Measurements from ENCODE around the gene HLA-DOA.

The HLA-DOA gene

GRCh38 chr6:32960563-32960962, 48.8 kb downstream of the HLA-DOA start:
- no peak for ATAC-seq
- no peak for TF ChIP-seq PATZ1 (CRISPR knock-in tag; IDR thresholded peaks at IDR 0.05; ENCODE audit: borderline replicate concordance)
- no peak for TF ChIP-seq ZFP30 (CRISPR knock-in tag; IDR thresholded peaks at IDR 0.05)
- no peak for TF ChIP-seq RARB (CRISPR knock-in tag; IDR thresholded peaks at IDR 0.05)
- no peak for TF ChIP-seq ZC3H10 (CRISPR knock-in tag; IDR thresholded peaks at IDR 0.05)
- TF ChIP-seq ISL1 (CRISPR knock-in tag; IDR thresholded peaks at IDR 0.05), result no peak
- TF ChIP-seq SNAI2 (CRISPR knock-in tag; IDR thresholded peaks at IDR 0.05), result no peak
- no peak for TF ChIP-seq ESRRG (CRISPR knock-in tag; IDR thresholded peaks at IDR 0.05)
- TF ChIP-seq, protein P1, sequence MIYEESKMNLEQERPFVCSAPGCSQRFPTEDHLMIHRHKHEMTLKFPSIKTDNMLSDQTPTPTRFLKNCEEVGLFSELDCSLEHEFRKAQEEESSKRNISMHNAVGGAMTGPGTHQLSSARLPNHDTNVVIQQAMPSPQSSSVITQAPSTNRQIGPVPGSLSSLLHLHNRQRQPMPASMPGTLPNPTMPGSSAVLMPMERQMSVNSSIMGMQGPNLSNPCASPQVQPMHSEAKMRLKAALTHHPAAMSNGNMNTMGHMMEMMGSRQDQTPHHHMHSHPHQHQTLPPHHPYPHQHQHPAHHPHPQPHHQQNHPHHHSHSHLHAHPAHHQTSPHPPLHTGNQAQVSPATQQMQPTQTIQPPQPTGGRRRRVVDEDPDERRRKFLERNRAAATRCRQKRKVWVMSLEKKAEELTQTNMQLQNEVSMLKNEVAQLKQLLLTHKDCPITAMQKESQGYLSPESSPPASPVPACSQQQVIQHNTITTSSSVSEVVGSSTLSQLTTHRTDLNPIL (CRISPR knock-in tag; IDR thresholded peaks at IDR 0.05; ENCODE audit: low read depth), result no peak
- no peak for TF ChIP-seq GLIS3 (CRISPR knock-in tag; IDR thresholded peaks at IDR 0.05)
- no peak for TF ChIP-seq TOX (CRISPR knock-in tag; IDR thresholded peaks at IDR 0.05; ENCODE audit: borderline replicate concordance)
- TF ChIP-seq OSR1 (CRISPR knock-in tag; IDR thresholded peaks at IDR 0.05), result no peak
- TF ChIP-seq, protein P2, sequence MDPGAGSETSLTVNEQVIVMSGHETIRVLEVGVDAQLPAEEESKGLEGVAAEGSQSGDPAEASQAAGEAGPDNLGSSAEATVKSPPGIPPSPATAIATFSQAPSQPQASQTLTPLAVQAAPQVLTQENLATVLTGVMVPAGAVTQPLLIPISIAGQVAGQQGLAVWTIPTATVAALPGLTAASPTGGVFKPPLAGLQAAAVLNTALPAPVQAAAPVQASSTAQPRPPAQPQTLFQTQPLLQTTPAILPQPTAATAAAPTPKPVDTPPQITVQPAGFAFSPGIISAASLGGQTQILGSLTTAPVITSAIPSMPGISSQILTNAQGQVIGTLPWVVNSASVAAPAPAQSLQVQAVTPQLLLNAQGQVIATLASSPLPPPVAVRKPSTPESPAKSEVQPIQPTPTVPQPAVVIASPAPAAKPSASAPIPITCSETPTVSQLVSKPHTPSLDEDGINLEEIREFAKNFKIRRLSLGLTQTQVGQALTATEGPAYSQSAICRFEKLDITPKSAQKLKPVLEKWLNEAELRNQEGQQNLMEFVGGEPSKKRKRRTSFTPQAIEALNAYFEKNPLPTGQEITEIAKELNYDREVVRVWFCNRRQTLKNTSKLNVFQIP (CRISPR knock-in tag; IDR thresholded peaks at IDR 0.05; ENCODE audit: borderline replicate concordance, low read depth), result no peak
- TF ChIP-seq ZNF70 (CRISPR knock-in tag; IDR thresholded peaks at IDR 0.05), result no peak
- no peak for TF ChIP-seq ZNF565 (CRISPR knock-in tag; conservative IDR thresholded peaks at IDR 0.05; ENCODE audit: low read depth)
- TF ChIP-seq TSHZ2 (CRISPR knock-in tag; IDR thresholded peaks at IDR 0.05), result no peak
- TF ChIP-seq ZFP3 (CRISPR knock-in tag; IDR thresholded peaks at IDR 0.05), result no peak

DNA sequence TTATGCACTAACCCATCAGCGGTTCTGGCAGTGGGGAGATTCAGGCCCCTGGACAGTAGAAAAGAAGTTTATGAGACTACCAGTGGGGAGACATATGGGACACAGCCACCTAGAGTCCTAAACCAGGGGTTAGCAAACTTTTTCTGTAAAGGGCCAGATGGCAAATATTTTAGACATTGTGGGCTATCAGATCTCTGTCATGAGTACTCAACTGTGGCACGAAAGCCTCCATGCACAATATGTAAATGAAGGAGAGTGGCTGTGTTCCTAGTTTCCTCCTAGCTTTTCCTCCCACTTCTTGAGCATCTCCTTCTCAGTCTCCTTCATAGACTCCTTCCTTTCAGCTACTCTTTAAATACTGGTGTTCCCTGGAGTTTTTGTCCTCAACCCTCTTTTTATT, 53.2 kb downstream of the HLA-DOA start:
- TF ChIP-seq ZNF8 (CRISPR knock-in tag; IDR thresholded peaks at IDR 0.05) (no peak), BACH2 (CRISPR knock-in tag; IDR thresholded peaks at IDR 0.05; ENCODE audit: borderline replicate concordance) (no peak), ZNF70 (CRISPR knock-in tag; IDR thresholded peaks at IDR 0.05) (no peak), CSDC2 (CRISPR knock-in tag; IDR thresholded peaks at IDR 0.05) (no peak), RARB (CRISPR knock-in tag; IDR thresholded peaks at IDR 0.05) (no peak), PPARA (CRISPR knock-in tag; IDR thresholded peaks at IDR 0.05; ENCODE audit: borderline replicate concordance) (no peak), TSHZ2 (CRISPR knock-in tag; IDR thresholded peaks at IDR 0.05) (no peak), TCF4 (CRISPR knock-in tag; IDR thresholded peaks at IDR 0.05; ENCODE audit: borderline replicate concordance) (no peak), ISL1 (CRISPR knock-in tag; IDR thresholded peaks at IDR 0.05) (no peak), ARNTL (CRISPR knock-in tag; IDR thresholded peaks at IDR 0.05; ENCODE audit: borderline replicate concordance, low read depth) (no peak), ESRRG (CRISPR knock-in tag; IDR thresholded peaks at IDR 0.05) (no peak), ZFP30 (CRISPR knock-in tag; IDR thresholded peaks at IDR 0.05) (no peak), CSRNP3 (CRISPR knock-in tag; IDR thresholded peaks at IDR 0.05) (no peak)
- TF ChIP-seq, protein P1 (CRISPR knock-in tag; IDR thresholded peaks at IDR 0.05; ENCODE audit: low read depth), result no peak
- TF ChIP-seq, protein P2 (CRISPR knock-in tag; IDR thresholded peaks at IDR 0.05; ENCODE audit: borderline replicate concordance, low read depth), result no peak
- no peak for ATAC-seq

All from SK-N-SH treated with all-trans-retinoic acid at 6 μM for 48 hours (cell line).